ENCODE results near the gene SULT1B1.

The SULT1B1 gene

GRCh38 chr4:69701696-69702095 is 58.7 kb downstream of the SULT1B1 start:
- Mint-ChIP-seq H3K36me3 (ENCODE audit: low read depth) (no peaks in the 10 kb centered on the region), H3K27me3 (ENCODE audit: low read depth) (no peaks in the 10 kb centered on the region), H3K9me3 (peaks cover 5% of the 10 kb centered on the region), H3K4me1 (ENCODE audit: low read depth) (no peaks in the 10 kb centered on the region), H3K27ac (no peak overlapping the region), H3K4me3 (no peak overlapping the region)

- Mint-ChIP-seq H3K27me3 (ENCODE audit: low read depth) (no peaks in the 10 kb centered on the region), H3K4me1 (ENCODE audit: low read depth) (no peaks in the 10 kb centered on the region), H3K36me3 (ENCODE audit: low read depth) (no peaks in the 10 kb centered on the region), H3K27ac (no peak overlapping the region), H3K4me3 (no peak overlapping the region), H3K9me3 (peaks cover 5% of the 10 kb centered on the region)
These were observed 62.7 kb downstream of the SULT1B1 start for GRCh38 chr4:69697536-69698242.

- H3K4me3 Mint-ChIP-seq = no peak overlapping the region
These were observed 70.8 kb downstream of the SULT1B1 start for GRCh38 chr4:69689599-69689998.

GRCh38 chr4:69684804-69685203 is 75.6 kb downstream of the SULT1B1 start:
- Mint-ChIP-seq H3K27me3 (ENCODE audit: low read depth) (peaks cover 6% of the 10 kb centered on the region), H3K27ac (no peak overlapping the region), H3K36me3 (ENCODE audit: low read depth) (no peaks in the 10 kb centered on the region), H3K4me3 (no peak overlapping the region), H3K9me3 (no peaks in the 10 kb centered on the region), H3K4me1 (ENCODE audit: low read depth) (no peaks in the 10 kb centered on the region)

More at GRCh38 chr4:69689599-69689998, 70.8 kb downstream of the SULT1B1 start:
- Mint-ChIP-seq H3K4me1 (ENCODE audit: low read depth) (no peaks in the 10 kb centered on the region), H3K36me3 (ENCODE audit: low read depth) (no peaks in the 10 kb centered on the region), H3K9me3 (no peaks in the 10 kb centered on the region), H3K27ac (no peak overlapping the region), H3K27me3 (ENCODE audit: low read depth) (peaks cover 3% of the 10 kb centered on the region)

Data from T-helper 1 cell treated with Interleukin-12 subunit alpha and Interleukin-12 subunit beta and Interleukin-4 antibody, amounts not matched to agents 30 μg/mL and 1 μg/mL, for 36 hours (primary cell).